Measurements from ENCODE around the gene RPS17.

The RPS17 gene

DNA sequence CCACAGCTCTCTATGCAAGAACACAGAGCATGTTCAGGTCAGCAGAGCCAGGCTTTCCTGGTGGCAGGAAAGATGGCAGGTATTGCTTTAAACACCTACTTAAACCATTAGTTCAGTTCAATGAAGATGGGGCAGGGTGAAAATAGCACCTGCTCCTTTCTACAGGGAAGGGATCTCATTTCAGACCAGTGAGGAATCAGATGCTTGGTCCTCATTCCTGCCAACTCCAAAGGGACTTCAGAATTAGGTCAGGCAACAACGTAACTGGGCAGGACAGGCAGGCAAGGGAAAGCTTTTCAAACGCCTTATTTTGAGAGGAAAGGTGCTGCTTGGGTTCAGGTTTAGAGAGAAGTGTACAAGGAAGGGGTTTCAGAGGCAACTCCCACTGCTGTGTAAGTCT lies 12.6 kb upstream of the RPS17 start:
- TF ChIP-seq, protein P1, sequence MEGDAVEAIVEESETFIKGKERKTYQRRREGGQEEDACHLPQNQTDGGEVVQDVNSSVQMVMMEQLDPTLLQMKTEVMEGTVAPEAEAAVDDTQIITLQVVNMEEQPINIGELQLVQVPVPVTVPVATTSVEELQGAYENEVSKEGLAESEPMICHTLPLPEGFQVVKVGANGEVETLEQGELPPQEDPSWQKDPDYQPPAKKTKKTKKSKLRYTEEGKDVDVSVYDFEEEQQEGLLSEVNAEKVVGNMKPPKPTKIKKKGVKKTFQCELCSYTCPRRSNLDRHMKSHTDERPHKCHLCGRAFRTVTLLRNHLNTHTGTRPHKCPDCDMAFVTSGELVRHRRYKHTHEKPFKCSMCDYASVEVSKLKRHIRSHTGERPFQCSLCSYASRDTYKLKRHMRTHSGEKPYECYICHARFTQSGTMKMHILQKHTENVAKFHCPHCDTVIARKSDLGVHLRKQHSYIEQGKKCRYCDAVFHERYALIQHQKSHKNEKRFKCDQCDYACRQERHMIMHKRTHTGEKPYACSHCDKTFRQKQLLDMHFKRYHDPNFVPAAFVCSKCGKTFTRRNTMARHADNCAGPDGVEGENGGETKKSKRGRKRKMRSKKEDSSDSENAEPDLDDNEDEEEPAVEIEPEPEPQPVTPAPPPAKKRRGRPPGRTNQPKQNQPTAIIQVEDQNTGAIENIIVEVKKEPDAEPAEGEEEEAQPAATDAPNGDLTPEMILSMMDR (IDR thresholded peaks at IDR 0.05; ENCODE audit: extremely low read depth, insufficient read depth, missing control alignments): no peak
- in situ Hi-C loops (cut with MboI; ENCODE audit: low pct_unique_long_range_greater_than_20kb, low sequenced_read_pairs, unreplicated experiment): loop anchor here (25.0 kb wide), 1 partner anchor 409 kb away; the partner anchor contains the start of gene HOMER2
- no peak for DNase-seq (ENCODE audit: low spot score)

DNA sequence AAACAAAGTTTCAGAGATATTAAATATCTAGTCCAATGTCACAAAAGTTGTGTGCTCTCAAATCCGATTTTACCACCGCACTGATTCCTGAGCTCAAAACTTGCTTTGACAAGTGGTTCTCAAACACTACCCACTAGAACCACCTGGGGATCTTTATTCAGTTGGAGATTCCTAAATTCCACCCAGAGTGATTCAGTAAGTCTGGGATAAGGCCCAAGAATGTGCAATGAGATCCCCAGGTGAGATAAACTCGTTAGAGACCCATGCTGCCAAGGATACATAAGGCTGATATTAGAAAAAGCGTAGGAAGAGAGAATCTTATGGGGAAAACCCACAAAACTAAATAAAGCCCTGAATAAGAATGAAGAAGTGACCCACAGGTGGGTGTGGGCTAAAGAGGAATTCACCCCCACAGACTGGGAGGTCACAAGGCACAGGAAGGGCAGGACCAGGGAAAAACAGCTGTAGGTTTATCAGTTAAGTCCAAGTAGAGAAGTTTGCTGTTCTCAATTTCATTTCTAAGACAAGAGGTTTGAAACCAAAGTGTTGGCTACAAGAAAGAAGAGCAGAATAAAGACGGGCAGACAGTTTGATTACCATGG lies 11.5 kb upstream of the RPS17 start:
- in situ Hi-C loops (cut with MboI; ENCODE audit: low pct_unique_long_range_greater_than_20kb, low sequenced_read_pairs, unreplicated experiment): loop anchor here (25.0 kb wide), 1 partner anchor 411 kb away; the partner anchor contains the start of gene HOMER2
- DNase-seq (ENCODE audit: low spot score): no peak
- TF ChIP-seq, protein P1 (IDR thresholded peaks at IDR 0.05; ENCODE audit: extremely low read depth, insufficient read depth, missing control alignments): no peak

DNA sequence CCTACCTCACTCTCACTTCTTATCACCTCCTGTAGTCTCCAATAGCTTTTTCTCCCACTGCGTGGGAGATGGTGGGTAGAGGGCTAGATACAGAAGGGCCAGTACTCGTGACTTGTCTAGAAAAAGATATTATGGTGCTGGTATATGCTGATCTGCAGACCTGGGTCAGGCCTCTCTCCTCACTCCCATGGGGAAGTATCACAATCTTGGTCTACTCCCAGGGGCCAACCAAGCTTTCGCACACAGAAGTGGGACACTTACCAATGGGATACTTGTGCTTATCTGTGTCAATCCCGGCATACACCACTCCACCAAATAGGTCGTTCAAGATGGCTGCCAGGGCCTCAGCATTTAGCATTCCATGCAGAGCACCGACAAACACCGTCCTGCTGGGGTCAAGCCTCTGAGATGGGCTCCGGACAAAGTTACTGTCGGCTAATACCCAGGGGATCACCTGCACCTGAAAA lies 9.0 kb upstream of the RPS17 start:
- no peak for DNase-seq (ENCODE audit: low spot score)
- in situ Hi-C loops (cut with MboI; ENCODE audit: low pct_unique_long_range_greater_than_20kb, low sequenced_read_pairs, unreplicated experiment): loop anchor here (25.0 kb wide), 2 partner anchors 287 to 288 kb away; partner anchors contain the start of genes EFL1 and SAXO2
- TF ChIP-seq, protein P1 (IDR thresholded peaks at IDR 0.05; ENCODE audit: extremely low read depth, insufficient read depth, missing control alignments): no peak

DNA sequence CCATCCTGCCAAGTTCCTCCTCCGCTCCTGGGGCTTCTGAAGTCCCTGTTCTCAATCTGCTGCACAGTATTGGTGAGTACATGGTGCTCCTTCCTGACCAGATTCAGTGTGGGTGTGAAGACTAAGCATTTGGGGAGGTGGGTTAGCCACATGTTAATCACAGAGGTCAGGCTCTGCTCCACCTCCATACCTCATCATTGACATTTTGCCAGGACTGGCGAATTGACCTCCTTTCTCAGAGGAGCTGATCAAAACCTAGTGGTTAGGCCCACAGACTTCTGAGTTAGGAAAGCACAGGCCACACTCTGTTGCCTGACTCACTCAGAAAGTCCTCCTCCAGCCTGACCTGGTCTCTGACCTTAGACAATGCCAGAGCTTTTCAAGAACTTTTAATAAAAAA lies 8.4 kb upstream of the RPS17 start:
- peak; percentile 35 for DNase-seq (ENCODE audit: low spot score)
- in situ Hi-C loops (cut with MboI; ENCODE audit: low pct_unique_long_range_greater_than_20kb, low sequenced_read_pairs, unreplicated experiment): loop anchor here (25.0 kb wide), 2 partner anchors 286 to 289 kb away; partner anchors contain the start of genes EFL1 and SAXO2
- TF ChIP-seq, protein P1 (IDR thresholded peaks at IDR 0.05; ENCODE audit: extremely low read depth, insufficient read depth, missing control alignments): no peak

DNA sequence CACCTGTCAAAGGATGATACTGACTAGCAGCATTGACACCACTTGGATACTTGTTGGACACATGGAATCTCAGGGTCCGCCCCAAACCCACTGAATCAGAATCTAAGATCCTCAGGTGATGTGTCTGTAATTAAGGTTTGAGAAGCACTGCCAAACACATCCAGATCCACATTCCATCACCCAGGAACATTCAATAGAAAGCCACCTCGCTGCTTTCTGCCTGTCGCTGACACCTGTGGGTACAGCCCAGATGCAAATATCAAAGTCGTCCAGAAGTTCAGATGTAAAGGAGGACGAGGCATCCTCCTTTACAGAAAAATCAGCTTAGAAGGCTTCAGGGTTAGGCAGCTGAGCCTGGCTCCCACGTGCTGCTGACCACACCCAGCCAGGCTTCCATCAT lies 5.2 kb upstream of the RPS17 start:
- DNase-seq (ENCODE audit: low spot score): no peak
- in situ Hi-C loops (cut with MboI; ENCODE audit: low pct_unique_long_range_greater_than_20kb, low sequenced_read_pairs, unreplicated experiment): loop anchor here (25.0 kb wide), 2 partner anchors 283 to 292 kb away; partner anchors contain the start of genes EFL1 and SAXO2
- TF ChIP-seq, protein P1 (IDR thresholded peaks at IDR 0.05; ENCODE audit: extremely low read depth, insufficient read depth, missing control alignments): no peak

DNA sequence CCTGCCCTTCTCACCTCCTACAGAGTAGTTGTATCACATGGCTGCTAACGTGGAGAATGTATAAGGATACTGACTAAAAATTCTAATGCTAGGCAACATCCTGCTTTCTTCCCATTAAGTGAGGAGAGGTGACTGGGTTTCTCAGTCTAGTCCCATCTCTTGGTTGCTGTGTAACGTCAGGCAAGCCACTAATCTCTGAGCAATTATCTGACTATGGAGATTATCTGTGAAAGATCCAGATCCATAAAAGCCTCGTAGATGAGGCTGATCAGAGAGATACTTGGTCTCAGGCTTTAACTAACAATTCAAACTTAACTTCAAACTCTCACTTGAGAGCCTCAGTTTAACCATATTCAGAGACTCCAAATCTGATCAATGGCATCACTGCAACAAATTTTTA lies 4.7 kb upstream of the RPS17 start:
- no peak for DNase-seq (ENCODE audit: low spot score)
- TF ChIP-seq, protein P1 (IDR thresholded peaks at IDR 0.05; ENCODE audit: extremely low read depth, insufficient read depth, missing control alignments): no peak
- in situ Hi-C loops (cut with MboI; ENCODE audit: low pct_unique_long_range_greater_than_20kb, low sequenced_read_pairs, unreplicated experiment): loop anchor here (25.0 kb wide), 2 partner anchors 283 to 292 kb away; partner anchors contain the start of genes EFL1 and SAXO2

Data from GM13977 (cell line).